HG03097 (cell line): ENCODE results near the gene VPREB3.
A peak's percentile ranks its signal among the peaks of the same experiment; 100 is the strongest.

ENCODE experiments used
- ATAC-seq: cut with Tn5 transposase; IDR thresholded peaks from one replicate; pipeline ENCODE4 v1.9.1; 2021; ENCODE audit not compliant: unreplicated experiment, low FRiP score

The VPREB3 gene

GRCh38 chr22:23767673-23768548 lies 13.7 kb upstream of the VPREB3 start, which contains the start of gene CHCHD10:
CHCHD10 (minus strand) TSS chr22:23767972; CDS start chr22:23767874, 98 bp downstream.
- no peak for ATAC-seq

DNA sequence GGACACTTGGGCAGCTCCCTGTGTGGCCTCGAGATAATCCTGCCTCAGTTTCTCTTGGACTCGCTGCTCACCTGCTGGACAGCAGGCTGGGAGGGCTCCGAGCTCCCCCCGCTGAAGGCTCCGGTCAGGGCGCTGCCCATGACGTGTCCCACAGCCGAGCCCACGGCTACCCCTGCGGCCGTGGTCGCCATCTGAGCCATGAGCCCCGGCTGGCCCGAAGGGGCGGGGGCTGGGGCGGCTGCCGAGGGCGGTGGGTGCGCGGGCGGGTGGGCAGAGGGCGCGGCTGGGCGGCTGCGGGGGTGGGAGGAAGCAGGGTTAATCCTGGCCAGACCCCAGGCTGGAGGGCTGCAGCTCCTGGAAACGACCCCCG lies 13.1 kb upstream of the VPREB3 start:
- no peak for ATAC-seq

DNA sequence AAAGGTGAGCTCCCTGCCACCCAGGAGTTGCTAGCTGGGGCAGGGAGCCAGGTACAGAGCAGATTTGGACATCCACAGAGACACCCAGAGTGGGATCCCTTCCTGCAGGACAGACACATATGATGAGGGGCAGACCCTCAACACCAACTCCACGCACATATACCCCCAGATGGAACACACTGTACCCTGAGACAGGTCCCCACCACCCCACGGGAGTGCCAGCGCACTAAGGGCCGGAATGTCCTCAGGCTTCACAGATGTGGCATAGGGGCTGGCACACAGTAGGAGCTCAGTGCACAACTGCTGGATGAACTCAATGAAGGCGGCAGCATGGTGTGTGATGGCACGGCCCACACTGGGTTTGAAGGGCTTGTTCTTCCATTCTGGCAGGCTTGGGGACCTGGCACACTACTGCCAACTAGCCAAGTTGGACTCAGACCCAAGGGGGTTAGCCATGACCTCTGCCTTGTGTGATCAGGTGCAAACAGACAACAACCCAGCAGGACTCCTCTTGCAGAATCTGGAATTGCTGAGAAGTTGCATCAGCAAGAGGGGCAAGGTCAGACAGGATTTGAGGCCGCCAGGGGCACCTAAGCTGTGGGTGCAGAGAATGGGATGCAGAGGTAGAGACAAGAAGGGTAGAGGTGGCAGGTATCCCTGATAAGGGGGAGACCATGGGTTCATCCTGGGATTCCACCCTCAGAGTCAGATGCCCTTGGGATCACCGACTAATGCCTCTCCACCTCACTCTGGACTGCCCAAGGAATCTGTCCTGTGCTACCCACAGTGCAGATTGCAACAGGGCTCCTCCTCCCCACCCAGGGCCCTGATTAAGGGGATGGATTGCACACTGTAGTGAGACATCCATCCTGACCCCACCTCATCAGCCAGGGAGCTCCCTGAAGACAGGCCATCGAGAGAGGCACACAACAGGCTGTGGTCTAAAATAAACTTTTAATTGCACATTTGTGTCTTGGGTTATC lies 11.0 kb upstream of the VPREB3 start:
- no peak for ATAC-seq

DNA sequence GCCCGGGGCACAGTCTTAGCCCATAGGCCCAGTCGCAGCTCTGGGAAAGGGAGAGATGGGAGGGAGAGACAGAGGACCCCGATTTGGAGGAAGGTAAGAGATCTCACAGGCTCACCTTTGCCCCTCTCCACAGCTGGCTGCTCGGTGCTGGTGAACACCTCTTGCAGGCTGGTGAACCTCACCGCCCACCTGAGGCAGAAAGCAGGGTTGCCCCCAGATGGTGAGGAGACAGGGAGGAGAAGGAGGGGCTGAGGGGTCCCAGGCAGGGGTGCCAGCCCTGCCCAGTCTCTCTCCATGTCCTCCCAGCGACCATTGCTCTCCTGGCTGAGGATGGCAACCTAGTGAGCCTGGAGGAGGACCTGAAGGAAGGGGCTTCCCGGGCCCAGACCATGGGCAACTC lies 9.7 kb upstream of the VPREB3 start:
- no peak for ATAC-seq

DNA sequence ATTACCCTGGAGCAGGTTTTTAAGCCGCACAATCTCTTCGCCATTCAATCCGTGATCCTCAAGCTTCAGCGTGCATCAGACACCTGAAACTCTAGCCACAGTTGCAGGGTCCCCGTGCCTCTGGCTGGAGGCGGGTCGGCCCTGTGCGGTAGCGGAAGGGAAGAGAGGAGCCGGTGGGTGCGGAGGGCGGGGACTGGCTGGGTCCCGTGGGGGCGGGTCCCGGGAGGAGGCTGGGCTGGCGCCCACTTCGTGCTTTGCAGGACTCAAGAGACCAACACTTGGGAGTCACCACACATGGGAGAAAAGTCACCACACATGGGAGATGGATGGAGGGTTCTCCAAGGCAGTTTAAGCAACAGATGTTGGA lies 9.3 kb upstream of the VPREB3 start:
- no peak for ATAC-seq

GRCh38 chr22:23762842-23763578 lies 8.8 kb upstream of the VPREB3 start, which contains the start of gene C22orf15:
C22orf15 (plus strand) TSS chr22:23762990; CDS start chr22:23763307, 317 bp downstream.
- no peak for ATAC-seq

DNA sequence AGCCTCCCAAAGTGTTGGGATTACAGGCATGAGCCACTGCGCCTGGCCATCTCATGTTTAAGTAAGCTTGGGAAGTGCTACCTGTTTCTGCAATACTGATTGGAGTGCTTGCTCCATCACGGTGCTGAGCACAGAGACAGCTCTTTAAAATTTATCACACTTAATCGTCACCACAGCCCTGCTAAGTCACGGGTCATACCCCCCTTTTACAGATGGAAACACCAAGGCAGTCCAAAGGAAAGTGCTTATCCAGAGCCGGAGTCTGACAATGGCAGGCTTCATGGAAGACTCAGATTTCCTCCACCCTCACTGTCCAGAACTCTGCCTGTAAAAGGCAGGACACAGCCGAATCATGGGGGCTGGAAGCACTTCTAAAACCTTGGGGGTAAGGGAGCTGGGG lies 5.8 kb upstream of the VPREB3 start:
- ATAC-seq = no peak

DNA sequence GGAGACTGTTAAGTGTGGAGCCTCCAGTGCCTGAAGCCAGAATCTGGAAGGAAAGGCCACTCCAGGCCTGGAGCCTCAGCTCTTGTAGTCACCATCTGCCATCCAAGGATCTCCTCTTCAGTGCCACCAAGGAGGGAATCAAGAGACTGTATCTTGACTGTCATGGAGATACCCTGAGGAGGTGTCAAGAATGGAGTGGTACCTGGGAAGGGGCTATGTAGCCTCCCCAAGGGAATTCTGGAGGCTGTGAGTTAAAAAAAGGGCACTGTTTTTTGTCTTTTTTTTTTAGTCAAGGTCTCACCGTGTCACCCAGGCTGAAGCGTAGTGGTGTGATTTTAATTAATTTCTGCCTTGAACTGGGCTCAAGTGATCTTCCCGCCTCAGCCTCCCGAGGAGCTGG lies 5.3 kb upstream of the VPREB3 start:
- no peak for ATAC-seq

- ATAC-seq = no peak
These were observed 2.7 kb upstream of the VPREB3 start for GRCh38 chr22:23756891-23757290.

- ATAC-seq = no peak
These were observed 1.5 kb upstream of the VPREB3 start for GRCh38 chr22:23755711-23756110.

GRCh38 chr22:23754980-23755636 lies 883 bp upstream of the VPREB3 start:
- no peak for ATAC-seq

GRCh38 chr22:23753385-23753784 lies 840 bp downstream of the VPREB3 start:
- no peak for ATAC-seq

GRCh38 chr22:23752750-23753149 lies 1.5 kb downstream of the VPREB3 start:
- ATAC-seq = no peak

DNA sequence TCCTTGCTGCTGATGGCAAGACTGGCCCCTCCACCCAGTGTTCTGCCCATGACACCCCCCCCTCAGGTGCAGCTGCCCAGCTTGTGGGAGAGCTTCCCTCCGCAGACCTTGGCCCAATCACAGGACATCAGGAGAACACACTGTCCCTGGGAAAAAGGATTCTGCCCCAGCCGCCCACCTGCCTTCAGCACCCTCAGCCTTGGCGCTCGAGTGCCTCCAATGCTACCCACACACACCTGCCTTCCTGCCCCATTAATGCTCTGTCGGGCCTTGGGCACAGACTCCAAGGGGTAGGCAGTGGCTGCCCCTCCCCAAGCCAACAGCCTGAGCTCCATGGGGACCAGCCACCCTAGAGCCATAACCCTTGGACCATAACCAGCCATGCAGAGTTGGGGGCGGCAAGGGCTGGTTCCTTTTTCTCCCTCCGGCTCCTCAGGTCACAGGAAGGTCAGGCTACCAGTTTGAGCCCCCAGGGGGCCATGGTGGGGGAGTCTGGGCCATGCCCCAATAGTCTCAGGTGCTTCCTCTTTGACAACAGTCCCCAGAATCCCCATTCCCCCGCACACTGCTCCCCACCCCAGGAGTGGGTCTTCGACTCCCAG lies 2.0 kb downstream of the VPREB3 start:
- ATAC-seq = no peak

DNA sequence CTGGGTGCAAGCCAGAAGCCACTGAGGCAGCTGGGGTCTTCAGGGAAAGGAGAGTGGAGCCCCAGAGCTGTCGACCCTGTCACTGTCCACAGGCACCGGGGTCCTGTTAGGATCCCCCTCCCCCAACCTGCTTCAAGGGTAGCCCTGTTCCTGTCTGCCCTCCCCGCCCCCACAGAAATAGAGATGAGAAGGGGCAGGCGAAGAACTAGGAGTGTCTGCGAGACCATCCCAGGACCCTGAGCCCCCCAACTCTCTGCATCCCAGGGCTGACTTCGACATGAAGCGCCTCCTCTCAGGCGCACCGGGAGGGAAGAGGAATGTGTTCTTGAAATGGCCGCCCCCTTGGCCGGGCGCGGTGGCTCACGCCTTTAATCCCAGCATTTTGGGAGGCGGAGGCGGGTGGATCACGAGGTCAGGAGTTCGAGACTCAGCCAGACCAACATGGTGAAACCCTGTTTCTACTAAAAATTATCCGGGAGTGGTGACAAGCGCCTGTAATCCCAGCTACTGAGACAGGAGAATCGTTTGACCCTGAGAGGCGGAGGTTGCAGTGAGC lies 2.7 kb downstream of the VPREB3 start:
- no peak for ATAC-seq

- peak; percentile 67 for ATAC-seq
These were observed 3.3 kb downstream of the VPREB3 start, which contains the start of gene ZNF70 for GRCh38 chr22:23750714-23751440. ZNF70 (minus strand) TSS chr22:23751112; CDS start chr22:23745140, 5,972 bp downstream.

DNA sequence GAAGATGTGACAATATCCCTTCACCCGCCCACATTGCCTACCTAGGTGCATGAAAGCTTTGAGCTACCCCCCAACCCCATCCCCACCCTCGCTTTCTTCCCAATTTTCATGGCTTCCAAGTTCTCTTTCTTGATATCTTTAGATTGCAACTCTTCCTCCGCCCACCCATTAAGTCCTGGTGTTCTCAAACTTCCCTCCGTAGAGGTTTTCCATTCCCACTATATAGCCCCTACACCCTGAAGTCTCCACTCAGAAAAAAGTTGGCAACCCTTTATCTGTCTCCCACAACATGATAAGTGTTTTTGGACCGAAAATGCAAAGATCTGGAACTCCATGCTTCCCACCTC lies 3.9 kb downstream of the VPREB3 start:
- ATAC-seq = no peak

- no peak for ATAC-seq
These were observed 4.4 kb downstream of the VPREB3 start for GRCh38 chr22:23749841-23750301.

- ATAC-seq = no peak
These were observed 8.4 kb downstream of the VPREB3 start for GRCh38 chr22:23745791-23746190.
